Fibroblast of lung (primary cell): Measurements from ENCODE around the gene DIP2A. TPM values are rescaled to one million over a fixed set of nuclear protein-coding genes. Genes with fewer than 3 reads are reported as not detected.

Experiments used
- DNase-seq, 2 donors: peaks; one replicate each; pipeline versions ENCODE4 v3.0.0 to v3.0.0-alpha.2; 2010; ENCODE audit warnings: low read depth in 2 of 2
- H2AFZ ChIP-seq: 2 replicates; pipeline ENCODE4 v1.5.1; 2012; ENCODE audit warnings: low read length, control low read depth, inconsistent platforms
- H3K27ac ChIP-seq: 2 replicates; pipeline ENCODE4 v1.5.1; 2011; ENCODE audit warnings: low read length, control low read depth; ENCODE audit not compliant: insufficient read depth
- H3K27me3 ChIP-seq: 2 replicates; pipeline ENCODE4 v1.5.1; 2011; ENCODE audit warnings: mild to moderate bottlenecking, low read length; ENCODE audit not compliant: control insufficient read depth, insufficient read depth
- H3K36me3 ChIP-seq: 2 replicates; pipeline ENCODE4 v1.5.1; 2011; ENCODE audit warnings: low read length; ENCODE audit not compliant: control insufficient read depth, insufficient read depth
- H3K4me1 ChIP-seq: 2 replicates; pipeline ENCODE4 v1.5.1; 2011; ENCODE audit warnings: low read length; ENCODE audit not compliant: control insufficient read depth, insufficient read depth; ENCODE audit errors: extremely low read depth
- H3K4me2 ChIP-seq: 2 replicates; pipeline ENCODE4 v1.5.1; 2011; ENCODE audit warnings: low read length, control low read depth; ENCODE audit not compliant: insufficient read depth; ENCODE audit errors: extremely low read depth
- H3K4me3 ChIP-seq, 4 experiments: fragments of 200-600 bp in 1 of 4; sonication (generic) in 1 of 4; replicated peaks in 1 of 4; 2 replicates each; pipeline ENCODE4 v1.5.1; 2011 to 2016; ENCODE audit warnings: low read length in 4 of 4, low read depth in 3 of 4, mild to moderate bottlenecking in 3 of 4, control low read depth in 2 of 4, inconsistent platforms in 1 of 4, mixed read lengths in 1 of 4; ENCODE audit not compliant: insufficient read depth in 1 of 4; ENCODE audit errors: control extremely low read depth in 1 of 4
- H3K79me2 ChIP-seq: 2 replicates; pipeline ENCODE4 v1.5.1; 2012; ENCODE audit warnings: mild to moderate bottlenecking, low read length, inconsistent platforms; ENCODE audit not compliant: control insufficient read depth, insufficient read depth
- H3K9ac ChIP-seq: 2 replicates; pipeline ENCODE4 v1.5.1; 2011; ENCODE audit warnings: mild to moderate bottlenecking, low read length, control low read depth; ENCODE audit not compliant: insufficient read depth
- H3K9me3 ChIP-seq: 2 replicates; pipeline ENCODE4 v1.5.1; 2012; ENCODE audit warnings: low read depth, low read length; ENCODE audit not compliant: control insufficient read depth, insufficient read depth
- H4K20me1 ChIP-seq: 2 replicates; pipeline ENCODE4 v1.5.1; 2011; ENCODE audit warnings: low read length; ENCODE audit not compliant: control insufficient read depth, insufficient read depth; ENCODE audit errors: extremely low read depth
- EZH2 ChIP-seq: IDR thresholded peaks from 2 replicates; pipeline ENCODE4 v1.5.1; 2012; ENCODE audit warnings: low read length, control low read depth, mild to moderate bottlenecking; ENCODE audit errors: missing control alignments
- polyA plus RNA-seq, 2 donors: library from polyadenylated mRNA; depleted of rRNA in 1 of 2; stranded (reverse) in 1 of 2; unstranded in 1 of 2; fragments of >200 nt; gene quantifications; 2 replicates each; pipeline ENCODE4 v1.2.1, GENCODE V29; 2011 to 2012; ENCODE audit warnings: missing spikeins in 1 of 2
- total RNA-seq: library from RNA; depleted of rRNA; stranded (reverse); fragments of >200 nt; gene quantifications from 2 replicates; pipeline ENCODE4 v1.2.1, GENCODE V29; 2014
- TF ChIP-seq, protein P1 (sequence below), 2 donors: IDR thresholded peaks in 1 of 2; conservative IDR thresholded peaks in 1 of 2; 1 replicate in 1 of 2; 2 replicates in 1 of 2; pipeline ENCODE4 v1.5.1; 2011 to 2012; ENCODE audit warnings: low read length in 2 of 2, control low read depth in 1 of 2, inconsistent platforms in 1 of 2, low read depth in 1 of 2, mild to moderate bottlenecking in 1 of 2

The DIP2A gene
- total and polyA plus RNA-seq, 2 donors (not counting 1 experiment from before 2014, with no cell fraction given) = 16.3 to 21.1 TPM

DNA sequence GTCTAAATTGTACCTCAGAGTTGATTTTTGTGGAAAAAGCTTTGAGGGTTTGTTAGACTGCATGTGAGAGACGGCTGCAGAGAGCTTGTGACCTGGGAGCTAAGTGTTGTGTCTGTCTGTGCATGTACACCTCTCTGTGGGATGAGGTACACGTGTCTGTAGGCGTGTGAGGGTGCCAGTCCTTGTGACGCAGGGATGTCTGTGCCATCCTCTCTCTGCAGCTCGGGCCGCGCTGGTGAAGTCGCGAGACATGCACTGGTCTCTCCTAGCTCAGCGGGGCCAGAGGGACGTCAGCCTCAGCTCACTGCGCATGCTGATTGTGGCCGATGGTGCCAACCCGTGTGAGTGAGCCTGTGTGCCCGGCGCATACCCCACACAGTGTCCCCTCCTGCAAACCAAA, 79.6 kb downstream of the DIP2A start:
- no peaks in the 10 kb centered on the region for H3K9me3 ChIP-seq
- no peaks in the 10 kb centered on the region for H3K79me2 ChIP-seq
- no peaks in the 10 kb centered on the region for H3K27me3 ChIP-seq
- DNase-seq = no peak
- H3K27ac ChIP-seq = no peak overlapping the region
- no peaks in the 10 kb centered on the region for H3K4me1 ChIP-seq
- H2AFZ ChIP-seq = no peak overlapping the region
- no peaks in the 10 kb centered on the region for H4K20me1 ChIP-seq
- H3K9ac ChIP-seq = no peak overlapping the region
- no peak overlapping the region for H3K4me3 ChIP-seq
- no peak overlapping the region for H3K4me2 ChIP-seq
- peaks cover 9% of the 10 kb centered on the region for H3K36me3 ChIP-seq
- TF ChIP-seq, protein P1, sequence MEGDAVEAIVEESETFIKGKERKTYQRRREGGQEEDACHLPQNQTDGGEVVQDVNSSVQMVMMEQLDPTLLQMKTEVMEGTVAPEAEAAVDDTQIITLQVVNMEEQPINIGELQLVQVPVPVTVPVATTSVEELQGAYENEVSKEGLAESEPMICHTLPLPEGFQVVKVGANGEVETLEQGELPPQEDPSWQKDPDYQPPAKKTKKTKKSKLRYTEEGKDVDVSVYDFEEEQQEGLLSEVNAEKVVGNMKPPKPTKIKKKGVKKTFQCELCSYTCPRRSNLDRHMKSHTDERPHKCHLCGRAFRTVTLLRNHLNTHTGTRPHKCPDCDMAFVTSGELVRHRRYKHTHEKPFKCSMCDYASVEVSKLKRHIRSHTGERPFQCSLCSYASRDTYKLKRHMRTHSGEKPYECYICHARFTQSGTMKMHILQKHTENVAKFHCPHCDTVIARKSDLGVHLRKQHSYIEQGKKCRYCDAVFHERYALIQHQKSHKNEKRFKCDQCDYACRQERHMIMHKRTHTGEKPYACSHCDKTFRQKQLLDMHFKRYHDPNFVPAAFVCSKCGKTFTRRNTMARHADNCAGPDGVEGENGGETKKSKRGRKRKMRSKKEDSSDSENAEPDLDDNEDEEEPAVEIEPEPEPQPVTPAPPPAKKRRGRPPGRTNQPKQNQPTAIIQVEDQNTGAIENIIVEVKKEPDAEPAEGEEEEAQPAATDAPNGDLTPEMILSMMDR (conservative IDR thresholded peaks at IDR 0.05 in 1 of 2, IDR thresholded peaks at IDR 0.05 in 1 of 2; ENCODE audit: low read depth in 1 of 2, low read length in 2 of 2) = no peak
- TF ChIP-seq EZH2 = no peak

DNA sequence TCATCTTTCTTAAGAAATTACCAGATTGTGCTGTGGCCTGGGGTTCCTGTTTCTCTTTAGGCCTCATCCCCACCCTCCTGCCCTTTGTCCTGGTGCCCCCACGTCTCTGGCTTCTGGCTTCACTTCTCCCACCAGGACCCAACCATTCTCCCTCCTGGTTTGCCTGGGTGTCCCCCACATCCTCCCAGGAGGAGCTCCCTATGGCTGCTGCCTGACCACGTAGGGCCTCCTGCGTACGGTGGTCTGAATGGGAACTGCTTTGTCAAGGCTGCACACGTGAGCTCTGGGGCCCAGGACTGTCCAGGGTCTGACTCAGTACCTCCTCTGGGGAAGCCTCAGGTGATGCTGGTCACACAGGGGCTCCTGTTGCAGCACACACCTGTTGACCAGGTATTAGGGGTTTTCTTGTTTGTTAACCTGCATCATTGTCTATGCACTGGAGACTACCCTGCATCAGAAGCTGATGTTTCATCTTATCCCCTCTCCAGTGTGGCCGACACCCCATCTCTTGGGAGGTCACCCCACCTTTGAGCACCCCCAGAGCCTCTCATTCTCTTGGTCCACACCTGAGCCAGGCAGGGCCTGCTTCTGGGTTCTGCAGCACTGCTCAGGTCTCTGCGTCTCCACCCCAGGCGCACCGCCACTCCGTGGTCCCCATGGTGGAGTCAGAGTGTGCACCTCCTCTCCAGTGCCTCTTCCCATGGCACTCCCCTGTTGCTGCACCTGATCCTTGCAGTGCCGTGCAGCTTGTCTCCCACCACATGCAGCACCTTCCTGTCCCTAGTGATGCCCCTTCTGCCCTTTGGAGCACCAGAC, 80.4 kb downstream of the DIP2A start:
- Histone ChIP-seq H3K4me3 (no peak overlapping the region), H3K9ac (no peak overlapping the region), H3K27ac (no peak overlapping the region), H2AFZ (no peak overlapping the region), H3K4me2 (no peak overlapping the region), H3K36me3 (peaks cover 11% of the 10 kb centered on the region), H3K79me2 (no peaks in the 10 kb centered on the region), H3K9me3 (no peaks in the 10 kb centered on the region), H4K20me1 (no peaks in the 10 kb centered on the region), H3K27me3 (no peaks in the 10 kb centered on the region), H3K4me1 (no peaks in the 10 kb centered on the region)
- TF ChIP-seq EZH2 = no peak
- no peak for DNase-seq

DNA sequence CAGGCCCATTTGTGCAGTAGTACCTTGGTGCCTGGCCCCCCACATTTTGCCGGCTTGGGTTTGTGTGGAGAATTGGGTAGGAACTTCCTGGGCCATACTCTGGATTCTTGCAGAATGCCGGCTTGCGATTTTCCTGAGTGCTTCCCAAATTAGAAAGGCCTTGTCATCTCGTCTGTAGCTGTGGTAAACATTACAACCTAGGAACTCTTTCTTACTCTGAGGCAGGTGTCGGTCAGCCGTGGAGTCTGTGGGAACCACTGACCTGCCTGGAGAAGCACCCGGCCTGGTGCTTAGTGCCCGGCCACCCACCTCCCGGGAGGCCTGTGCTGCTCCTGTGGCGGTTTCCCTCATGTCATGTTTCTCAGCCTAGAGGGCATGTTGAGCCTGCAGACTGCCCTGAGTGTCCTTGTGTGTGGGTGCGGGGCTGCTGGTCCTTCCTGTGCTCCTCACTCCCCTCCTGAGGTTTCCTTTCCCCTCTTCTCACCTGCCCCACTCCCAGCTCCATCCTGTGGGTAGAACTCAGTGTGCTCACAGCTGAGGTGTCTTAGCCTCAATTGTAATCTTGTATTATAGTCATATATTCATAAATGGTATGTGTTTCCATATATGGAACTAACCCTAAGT, 81.5 kb downstream of the DIP2A start:
- no peak overlapping the region for H3K4me3 ChIP-seq
- H3K4me2 ChIP-seq = no peak overlapping the region
- H4K20me1 ChIP-seq = no peaks in the 10 kb centered on the region
- H3K79me2 ChIP-seq = no peaks in the 10 kb centered on the region
- H3K9ac ChIP-seq = no peak overlapping the region
- DNase-seq = no peak
- H3K4me1 ChIP-seq = no peaks in the 10 kb centered on the region
- H3K9me3 ChIP-seq = no peaks in the 10 kb centered on the region
- H3K27me3 ChIP-seq = no peaks in the 10 kb centered on the region
- H3K36me3 ChIP-seq = peaks cover 13% of the 10 kb centered on the region
- no peak overlapping the region for H2AFZ ChIP-seq
- no peak overlapping the region for H3K27ac ChIP-seq
- TF ChIP-seq, protein P1 (conservative IDR thresholded peaks at IDR 0.05 in 1 of 2, IDR thresholded peaks at IDR 0.05 in 1 of 2; ENCODE audit: low read depth in 1 of 2, low read length in 2 of 2) = no peak
- TF ChIP-seq EZH2 = no peak
